Measurements from ENCODE around the gene ZMYM4.
"Not testable (repeated sequence)": the region's sequence is repeated elsewhere in the genome, so short reads cannot be mapped to it uniquely, and the experiment has no call there.

The ZMYM4 gene

GRCh38 chr1:35454176-35454575 is 185.7 kb downstream of the ZMYM4 start:
- Histone ChIP-seq H3K4me1 (ENCODE audit: control extremely low read depth in 1 of 4, control insufficient read depth in 4 of 4, insufficient read depth in 4 of 4, low read length in 3 of 4) (peaks cover 12 to 26% (median 16%) of the 10 kb centered on the region in 4 experiments), H3K4me3 (ENCODE audit: control insufficient read depth in 1 of 7, extremely low read depth in 1 of 7, insufficient read depth in 4 of 7, low read depth in 2 of 7, low read length in 6 of 7) (no peak overlapping the region), H3K9me3 (ENCODE audit: control extremely low read depth in 1 of 5, control insufficient read depth in 4 of 5, insufficient read depth in 2 of 5, low read depth in 1 of 5, low read length in 4 of 5) (no peaks in the 10 kb centered on the region), H3K27me3 (replicated peaks in 2 of 5; ENCODE audit: control insufficient read depth in 4 of 5, insufficient read depth in 5 of 5, low read length in 4 of 5) (no peaks in the 10 kb centered on the region), H3K36me3 (ENCODE audit: control insufficient read depth in 4 of 4, insufficient read depth in 4 of 4, low read length in 3 of 4) (peaks cover 12 to 42% (median 28%) of the 10 kb centered on the region in 4 experiments), H3K27ac (ENCODE audit: insufficient read depth in 1 of 2, low read depth in 1 of 2, low read length in 2 of 2, poor library complexity in 1 of 2, severe bottlenecking in 2 of 2) (no peak overlapping the region)
- WGBS (ENCODE audit: insufficient coverage), result 100% methylated on average over 3 of the region's 4 CpGs
- POLR2A ChIA-PET, result no interaction called here
- CTCF ChIA-PET, result interaction anchor here (1.1 to 7.9 kb wide), 3 partner anchors 19 to 114 kb away, joined by 4 to 54 read pairs (median 6); no protein-coding TSS in a partner anchor
- DNase-seq, result no peak

DNA sequence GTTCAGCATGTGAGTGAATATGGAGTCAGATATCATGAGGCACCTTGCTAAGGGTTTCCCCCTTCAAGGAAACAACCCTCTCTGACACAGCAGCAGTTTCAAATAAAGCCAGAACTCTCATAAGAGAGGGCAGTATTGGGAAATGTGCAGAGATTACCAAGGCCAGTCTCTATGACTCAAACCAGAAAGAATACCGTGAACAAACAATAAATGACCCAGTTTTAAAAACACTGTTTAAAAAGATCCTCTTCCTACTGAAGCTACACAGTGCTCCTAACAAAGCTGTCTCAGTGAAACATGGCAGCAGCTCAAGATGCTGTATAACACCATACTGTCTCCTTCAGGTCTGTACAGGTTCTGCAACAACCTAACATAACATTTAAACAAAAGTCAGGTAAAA is 186.1 kb downstream of the ZMYM4 start:
- Histone ChIP-seq H3K27me3 (replicated peaks in 2 of 5; ENCODE audit: control insufficient read depth in 4 of 5, insufficient read depth in 5 of 5, low read length in 4 of 5) (no peaks in the 10 kb centered on the region), H3K36me3 (ENCODE audit: control insufficient read depth in 4 of 4, insufficient read depth in 4 of 4, low read length in 3 of 4) (peaks cover 9 to 38% (median 27%) of the 10 kb centered on the region in 4 experiments), H3K4me3 (ENCODE audit: control insufficient read depth in 1 of 7, extremely low read depth in 1 of 7, insufficient read depth in 4 of 7, low read depth in 2 of 7, low read length in 6 of 7) (no peak overlapping the region), H3K4me1 (ENCODE audit: control extremely low read depth in 1 of 4, control insufficient read depth in 4 of 4, insufficient read depth in 4 of 4, low read length in 3 of 4) (peaks cover 12 to 26% (median 16%) of the 10 kb centered on the region in 4 experiments), H3K9me3 (ENCODE audit: control extremely low read depth in 1 of 5, control insufficient read depth in 4 of 5, insufficient read depth in 2 of 5, low read depth in 1 of 5, low read length in 4 of 5) (no peaks in the 10 kb centered on the region), H3K27ac (ENCODE audit: insufficient read depth in 1 of 2, low read depth in 1 of 2, low read length in 2 of 2, poor library complexity in 1 of 2, severe bottlenecking in 2 of 2) (no peak overlapping the region)
- no peak for DNase-seq
- ChIA-PET CTCF (interaction anchor here (1.1 to 7.9 kb wide), 4 partner anchors 19 to 314 kb away, joined by 4 to 54 read pairs (median 5); no protein-coding TSS in a partner anchor), POLR2A (no interaction called here)
- WGBS (ENCODE audit: insufficient coverage), result 100% methylated on average over 1 of the region's 1 CpG

DNA sequence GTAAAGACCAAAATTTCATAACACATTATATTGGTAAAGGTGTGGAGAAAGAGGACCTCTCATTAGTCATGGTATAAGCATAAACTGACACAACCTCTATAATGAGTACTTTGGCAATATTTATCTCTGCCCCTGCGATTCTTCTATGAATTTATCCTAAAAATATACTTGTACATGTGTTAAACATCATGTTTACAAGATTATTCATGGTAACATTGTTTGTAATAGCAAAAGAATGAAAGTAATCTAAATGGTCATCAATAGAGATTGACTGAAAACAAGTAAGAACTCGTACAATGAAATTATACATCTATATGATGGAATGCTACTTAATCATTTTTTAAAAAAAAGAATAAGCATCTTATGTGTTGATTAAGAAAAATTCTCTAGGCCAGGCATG is 192.3 kb downstream of the ZMYM4 start:
- POLR2A ChIA-PET, result no interaction called here
- Histone ChIP-seq H3K27ac (ENCODE audit: insufficient read depth in 1 of 2, low read depth in 1 of 2, low read length in 2 of 2, poor library complexity in 1 of 2, severe bottlenecking in 2 of 2) (no peak overlapping the region), H3K9me3 (ENCODE audit: control extremely low read depth in 1 of 5, control insufficient read depth in 4 of 5, insufficient read depth in 2 of 5, low read depth in 1 of 5, low read length in 4 of 5) (peaks cover 0 to 10% (median 8%) of the 10 kb centered on the region in 5 experiments), H3K27me3 (replicated peaks in 2 of 5; ENCODE audit: control insufficient read depth in 4 of 5, insufficient read depth in 5 of 5, low read length in 4 of 5) (no peaks in the 10 kb centered on the region), H3K4me3 (ENCODE audit: control insufficient read depth in 1 of 7, extremely low read depth in 1 of 7, insufficient read depth in 4 of 7, low read depth in 2 of 7, low read length in 6 of 7) (no peak overlapping the region), H3K36me3 (ENCODE audit: control insufficient read depth in 4 of 4, insufficient read depth in 4 of 4, low read length in 3 of 4) (peaks cover 20 to 53% (median 30%) of the 10 kb centered on the region in 4 experiments), H3K4me1 (ENCODE audit: control extremely low read depth in 1 of 4, control insufficient read depth in 4 of 4, insufficient read depth in 4 of 4, low read length in 3 of 4) (no peaks in the 10 kb centered on the region)
- CTCF ChIA-PET, result interaction anchor here (1.2 kb wide), 1 partner anchor 10 kb away, joined by 6 read pairs; no protein-coding TSS in a partner anchor
- no CpG with 5 or more reads among the region's 2 CpGs for WGBS (ENCODE audit: insufficient coverage)
- no peak for DNase-seq

- 95% methylated on average over 3 of the region's 5 CpGs for WGBS (ENCODE audit: insufficient coverage)
- H3K27me3 ChIP-seq (replicated peaks in 2 of 5; ENCODE audit: control insufficient read depth in 4 of 5, insufficient read depth in 5 of 5, low read length in 4 of 5), result no peaks in the 10 kb centered on the region
- H3K4me1 ChIP-seq (ENCODE audit: control extremely low read depth in 1 of 4, control insufficient read depth in 4 of 4, insufficient read depth in 4 of 4, low read length in 3 of 4), result no peaks in the 10 kb centered on the region
- H3K36me3 ChIP-seq (ENCODE audit: control insufficient read depth in 4 of 4, insufficient read depth in 4 of 4, low read length in 3 of 4), result peaks cover 22 to 57% (median 34%) of the 10 kb centered on the region in 4 experiments
- ChIA-PET POLR2A (no interaction called here), CTCF (interaction anchor here (2.6 kb wide), 1 partner anchor 11 kb away, joined by 13 read pairs; no protein-coding TSS in a partner anchor)
- H3K9me3 ChIP-seq (ENCODE audit: control extremely low read depth in 1 of 5, control insufficient read depth in 4 of 5, insufficient read depth in 2 of 5, low read depth in 1 of 5, low read length in 4 of 5), result peaks cover 0 to 10% (median 8%) of the 10 kb centered on the region in 5 experiments
- no peak overlapping the region for H3K4me3 ChIP-seq (ENCODE audit: control insufficient read depth in 1 of 7, extremely low read depth in 1 of 7, insufficient read depth in 4 of 7, low read depth in 2 of 7, low read length in 6 of 7)
- no peak for DNase-seq
- no peak overlapping the region for H3K27ac ChIP-seq (ENCODE audit: insufficient read depth in 1 of 2, low read depth in 1 of 2, low read length in 2 of 2, poor library complexity in 1 of 2, severe bottlenecking in 2 of 2)
Observed at GRCh38 chr1:35461966-35462651, 193.6 kb downstream of the ZMYM4 start.

GRCh38 chr1:35463232-35463631 is 194.7 kb downstream of the ZMYM4 start:
- Histone ChIP-seq H3K27me3 (replicated peaks in 2 of 5; ENCODE audit: control insufficient read depth in 4 of 5, insufficient read depth in 5 of 5, low read length in 4 of 5) (no peaks in the 10 kb centered on the region), H3K27ac (ENCODE audit: insufficient read depth in 1 of 2, low read depth in 1 of 2, low read length in 2 of 2, poor library complexity in 1 of 2, severe bottlenecking in 2 of 2) (no peak overlapping the region), H3K36me3 (ENCODE audit: control insufficient read depth in 4 of 4, insufficient read depth in 4 of 4, low read length in 3 of 4) (peaks cover 20 to 58% (median 34%) of the 10 kb centered on the region in 4 experiments), H3K4me1 (ENCODE audit: control extremely low read depth in 1 of 4, control insufficient read depth in 4 of 4, insufficient read depth in 4 of 4, low read length in 3 of 4) (no peaks in the 10 kb centered on the region), H3K4me3 (ENCODE audit: control insufficient read depth in 1 of 7, extremely low read depth in 1 of 7, insufficient read depth in 4 of 7, low read depth in 2 of 7, low read length in 6 of 7) (no peak overlapping the region), H3K9me3 (ENCODE audit: control extremely low read depth in 1 of 5, control insufficient read depth in 4 of 5, insufficient read depth in 2 of 5, low read depth in 1 of 5, low read length in 4 of 5) (peaks cover 0 to 10% (median 8%) of the 10 kb centered on the region in 5 experiments)
- 100% methylated on average over 2 of the region's 2 CpGs for WGBS (ENCODE audit: insufficient coverage)
- no peak for DNase-seq
- CTCF ChIA-PET, result interaction anchor here (2.6 kb wide), 1 partner anchor 12 kb away, joined by 13 read pairs; no protein-coding TSS in a partner anchor
- POLR2A ChIA-PET, result no interaction called here

DNA sequence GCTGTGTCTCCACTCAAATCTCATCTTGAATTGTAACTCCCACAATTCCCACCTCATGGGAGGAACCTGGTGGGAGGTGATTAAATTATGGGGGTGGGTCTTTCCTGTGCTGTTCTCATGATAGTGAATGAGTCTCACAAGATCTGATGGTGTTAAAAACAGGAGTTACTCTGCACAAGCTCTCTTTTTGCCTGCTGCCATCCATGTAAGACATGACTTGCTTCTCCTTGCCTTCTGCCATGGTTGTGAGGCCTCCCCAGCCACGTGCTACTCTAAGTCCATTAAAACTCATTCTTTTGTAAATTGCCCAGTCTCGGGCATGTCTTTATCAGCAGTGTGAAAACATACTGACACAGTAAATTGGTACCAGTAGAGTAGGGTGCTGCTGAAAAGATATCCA is 195.2 kb downstream of the ZMYM4 start:
- H3K36me3 ChIP-seq (ENCODE audit: control insufficient read depth in 4 of 4, insufficient read depth in 4 of 4, low read length in 3 of 4), result peaks cover 22 to 57% (median 37%) of the 10 kb centered on the region in 4 experiments
- POLR2A ChIA-PET; H3K9me3 ChIP-seq (ENCODE audit: control extremely low read depth in 1 of 5, control insufficient read depth in 4 of 5, insufficient read depth in 2 of 5, low read depth in 1 of 5, low read length in 4 of 5); H3K27ac ChIP-seq (ENCODE audit: insufficient read depth in 1 of 2, low read depth in 1 of 2, low read length in 2 of 2, poor library complexity in 1 of 2, severe bottlenecking in 2 of 2); DNase-seq; H3K27me3 ChIP-seq (replicated peaks in 2 of 5; ENCODE audit: control insufficient read depth in 4 of 5, insufficient read depth in 5 of 5, low read length in 4 of 5); H3K4me3 ChIP-seq (ENCODE audit: control insufficient read depth in 1 of 7, extremely low read depth in 1 of 7, insufficient read depth in 4 of 7, low read depth in 2 of 7, low read length in 6 of 7); H3K4me1 ChIP-seq (ENCODE audit: control extremely low read depth in 1 of 4, control insufficient read depth in 4 of 4, insufficient read depth in 4 of 4, low read length in 3 of 4): not testable (repeated sequence)
- WGBS (ENCODE audit: insufficient coverage), result 100% methylated on average over 1 of the region's 2 CpGs
- CTCF ChIA-PET, result interaction anchor here (2.6 kb wide), 1 partner anchor 12 kb away, joined by 13 read pairs; no protein-coding TSS in a partner anchor

DNA sequence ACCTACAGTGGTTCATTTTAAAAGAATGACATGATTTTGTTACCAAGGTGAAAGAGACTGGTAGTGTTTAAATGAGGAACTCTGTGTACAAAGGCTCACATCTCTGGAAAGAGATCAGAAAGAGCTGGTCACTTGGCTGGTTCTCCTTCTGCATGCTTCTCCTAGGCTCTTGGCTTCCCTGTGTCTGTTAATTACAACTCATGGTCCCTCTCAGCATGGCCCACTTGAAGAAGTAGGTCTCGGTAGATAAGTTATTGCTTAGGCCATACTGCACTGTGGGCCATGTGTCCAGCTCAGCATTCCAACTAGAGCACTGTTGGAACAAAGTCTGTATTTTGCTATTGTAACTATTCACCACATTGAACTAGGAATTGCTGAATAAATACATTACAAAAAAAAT is 197.6 kb downstream of the ZMYM4 start:
- POLR2A ChIA-PET, result no interaction called here
- WGBS (ENCODE audit: insufficient coverage), result 100% methylated on average over 1 of the region's 1 CpG
- Histone ChIP-seq H3K9me3 (ENCODE audit: control extremely low read depth in 1 of 5, control insufficient read depth in 4 of 5, insufficient read depth in 2 of 5, low read depth in 1 of 5, low read length in 4 of 5) (peaks cover 0 to 10% (median 8%) of the 10 kb centered on the region in 5 experiments), H3K36me3 (ENCODE audit: control insufficient read depth in 4 of 4, insufficient read depth in 4 of 4, low read length in 3 of 4) (peaks cover 23 to 62% (median 46%) of the 10 kb centered on the region in 4 experiments), H3K27me3 (replicated peaks in 2 of 5; ENCODE audit: control insufficient read depth in 4 of 5, insufficient read depth in 5 of 5, low read length in 4 of 5) (no peaks in the 10 kb centered on the region), H3K4me3 (ENCODE audit: control insufficient read depth in 1 of 7, extremely low read depth in 1 of 7, insufficient read depth in 4 of 7, low read depth in 2 of 7, low read length in 6 of 7) (no peak overlapping the region), H3K27ac (ENCODE audit: insufficient read depth in 1 of 2, low read depth in 1 of 2, low read length in 2 of 2, poor library complexity in 1 of 2, severe bottlenecking in 2 of 2) (no peak overlapping the region), H3K4me1 (ENCODE audit: control extremely low read depth in 1 of 4, control insufficient read depth in 4 of 4, insufficient read depth in 4 of 4, low read length in 3 of 4) (no peaks in the 10 kb centered on the region)
- CTCF ChIA-PET, result interaction anchor here (2.1 kb wide), 1 partner anchor 15 kb away, joined by 6 read pairs; no protein-coding TSS in a partner anchor
- DNase-seq, result no peak

Data from common myeloid progenitor, CD34-positive (primary cell).